HG03095 (cell line): Measurements from ENCODE around the gene MYH7.
"Not testable (repeated sequence)": the region's sequence is repeated elsewhere in the genome, so short reads cannot be mapped to it uniquely, and the experiment has no call there.

Experiments
- ATAC-seq: cut with Tn5 transposase; IDR thresholded peaks from one replicate; pipeline ENCODE4 v1.9.1; 2021; ENCODE audit warnings: moderate library complexity; ENCODE audit not compliant: unreplicated experiment

The MYH7 gene

DNA sequence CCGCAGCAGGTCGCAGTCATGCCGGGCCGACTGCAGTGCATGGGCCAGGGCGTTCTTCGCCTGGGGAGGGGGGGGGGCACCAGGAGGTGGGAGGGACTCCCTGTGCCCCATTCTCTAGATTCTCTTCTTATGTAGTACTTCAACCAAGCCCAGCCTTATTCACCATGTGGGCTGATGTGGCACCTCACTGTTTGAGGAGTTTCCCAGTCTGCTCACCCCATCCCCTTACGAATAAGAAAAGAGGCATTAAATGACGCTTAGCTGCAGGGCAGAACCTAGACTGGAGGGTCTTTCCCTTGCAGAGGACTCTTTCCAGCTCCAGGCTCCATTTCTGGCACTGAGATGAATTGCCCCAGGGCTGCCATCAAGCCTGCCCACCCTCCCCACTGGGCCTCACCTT lies 46.5 kb downstream of the MYH7 start:
- no peak for ATAC-seq

DNA sequence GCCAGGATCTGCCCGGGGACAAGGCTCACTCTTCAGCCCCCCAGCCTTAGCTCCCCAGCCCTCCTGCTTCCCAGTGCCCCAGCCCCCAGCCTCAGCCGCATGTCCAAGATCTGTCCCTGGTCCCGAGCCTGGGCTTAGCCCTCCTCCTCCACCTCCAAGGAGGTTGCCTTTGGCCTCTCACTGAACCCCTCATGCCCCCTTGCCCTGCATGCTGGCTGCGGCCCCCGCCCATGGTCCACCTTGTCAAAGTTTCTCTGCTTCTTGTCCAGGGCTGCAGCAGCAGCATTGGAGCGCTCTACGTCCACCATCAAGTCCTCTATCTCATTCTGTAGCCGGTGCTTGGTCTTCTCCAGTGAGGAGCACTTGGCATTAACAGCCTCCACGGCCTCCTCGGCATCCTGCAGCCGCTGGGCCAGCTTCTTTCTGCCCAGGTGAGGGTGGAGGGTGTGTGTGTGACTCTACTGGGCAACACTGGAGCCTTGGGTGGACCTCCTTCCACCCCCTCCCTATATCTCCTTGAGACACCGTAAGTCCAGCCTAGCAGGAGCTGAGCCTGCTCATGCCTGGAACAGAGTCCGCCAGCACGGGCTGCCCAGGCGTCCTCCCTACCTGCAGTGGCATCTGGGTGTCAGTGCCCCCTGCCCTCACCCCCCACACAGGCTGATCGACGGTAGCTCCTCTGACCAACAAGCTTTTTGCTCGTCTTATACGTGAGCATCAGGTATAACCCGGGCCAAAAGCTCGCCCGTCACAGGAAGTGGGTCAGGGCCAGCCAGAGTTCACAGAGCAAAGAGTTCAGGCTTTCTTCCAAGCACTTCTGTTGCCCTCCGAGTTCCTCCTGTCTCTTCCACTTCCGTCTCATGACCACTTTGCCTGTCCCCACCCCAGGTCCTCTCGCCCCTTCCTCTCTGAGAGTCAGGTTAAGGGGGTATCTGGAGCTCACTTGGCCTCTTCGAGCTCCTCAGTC lies 47.3 kb downstream of the MYH7 start:
- ATAC-seq = no peak

DNA sequence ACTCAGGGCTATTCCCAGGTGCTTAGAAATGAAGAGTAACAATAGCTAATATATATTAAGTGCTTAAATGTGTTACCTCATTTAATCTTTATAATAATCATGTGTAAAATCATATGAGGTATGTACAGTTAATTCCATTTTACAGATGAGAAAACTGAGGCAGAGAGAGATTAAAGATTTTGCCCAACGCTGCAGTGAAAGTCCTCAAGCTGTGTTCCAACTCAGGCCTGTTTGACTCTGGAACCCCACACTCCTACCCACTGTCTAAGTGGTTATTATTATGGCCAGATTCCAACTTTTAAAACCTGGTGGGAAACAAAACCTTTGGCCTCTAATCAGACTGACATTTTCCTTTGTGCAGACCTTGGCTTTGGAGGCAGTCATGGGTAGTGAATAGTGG lies 48.5 kb downstream of the MYH7 start:
- ATAC-seq = no peak

DNA sequence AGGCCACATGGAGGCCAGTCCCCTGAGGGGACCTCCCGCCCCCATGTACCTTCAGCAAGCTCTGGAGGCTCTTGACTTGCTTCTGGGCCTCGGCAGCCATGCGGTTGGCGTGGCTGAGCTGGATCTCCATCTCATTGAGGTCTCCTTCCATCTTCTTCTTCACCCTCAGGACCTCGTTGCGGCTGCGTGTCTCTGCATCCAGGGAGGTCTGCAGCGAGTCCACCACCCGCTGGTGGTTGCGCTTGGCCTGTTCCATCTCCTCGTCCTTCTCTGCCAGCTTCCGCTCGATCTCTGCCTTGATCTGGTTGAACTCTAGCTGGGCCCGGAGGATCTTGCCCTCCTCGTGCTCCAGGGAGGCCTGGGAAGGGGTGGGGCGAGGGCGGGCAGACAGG lies 49.2 kb downstream of the MYH7 start:
- not testable (repeated sequence) for ATAC-seq

DNA sequence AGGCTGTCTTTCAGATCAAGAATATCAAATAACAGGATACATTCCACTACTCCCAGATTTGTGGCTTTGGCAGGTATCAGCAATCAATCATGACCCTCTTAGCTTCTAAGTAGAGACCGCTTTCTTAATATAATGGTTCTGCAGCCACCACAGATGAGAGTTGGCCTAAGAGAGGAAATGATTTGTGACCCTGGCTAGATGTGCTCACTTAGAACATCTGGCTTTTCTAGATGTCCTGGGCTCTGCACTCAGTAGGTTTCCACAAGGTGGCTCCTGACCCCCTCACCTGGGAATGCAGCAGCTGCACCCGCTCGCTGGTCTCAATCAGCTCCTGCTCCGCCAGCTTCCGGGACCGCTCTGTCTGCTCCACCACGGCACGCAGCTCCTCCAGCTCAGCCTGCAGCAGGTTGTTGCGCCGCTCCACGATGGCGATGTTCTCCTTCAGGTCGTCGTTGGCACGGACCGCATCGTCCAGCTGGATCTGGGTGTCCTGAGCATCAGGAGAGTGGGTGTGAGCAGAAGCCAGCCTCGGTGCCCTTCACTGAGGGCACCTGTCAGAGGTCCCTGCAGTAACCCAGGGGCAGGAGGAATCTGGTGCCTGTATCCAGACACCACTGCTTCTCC lies 49.7 kb downstream of the MYH7 start:
- ATAC-seq = no peak

DNA sequence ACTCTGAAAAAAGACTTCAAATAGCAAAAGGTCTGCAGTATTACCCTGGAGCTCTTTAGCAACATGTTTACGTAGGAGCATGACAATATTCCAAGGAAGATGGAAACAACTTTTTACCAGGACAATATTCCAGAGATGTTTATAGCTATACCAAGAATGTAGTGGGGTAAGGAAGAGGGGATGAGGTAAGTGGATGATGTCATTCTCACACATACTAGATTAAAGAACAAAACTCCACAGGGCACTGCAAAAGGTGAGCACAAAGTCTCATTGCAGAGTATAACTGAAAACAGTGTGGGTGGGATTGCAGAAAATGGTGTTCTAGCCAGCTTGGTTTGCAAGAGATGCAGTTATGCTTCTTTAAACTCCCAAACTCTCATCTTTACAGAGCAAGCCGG lies 50.2 kb downstream of the MYH7 start:
- ATAC-seq = no peak

DNA sequence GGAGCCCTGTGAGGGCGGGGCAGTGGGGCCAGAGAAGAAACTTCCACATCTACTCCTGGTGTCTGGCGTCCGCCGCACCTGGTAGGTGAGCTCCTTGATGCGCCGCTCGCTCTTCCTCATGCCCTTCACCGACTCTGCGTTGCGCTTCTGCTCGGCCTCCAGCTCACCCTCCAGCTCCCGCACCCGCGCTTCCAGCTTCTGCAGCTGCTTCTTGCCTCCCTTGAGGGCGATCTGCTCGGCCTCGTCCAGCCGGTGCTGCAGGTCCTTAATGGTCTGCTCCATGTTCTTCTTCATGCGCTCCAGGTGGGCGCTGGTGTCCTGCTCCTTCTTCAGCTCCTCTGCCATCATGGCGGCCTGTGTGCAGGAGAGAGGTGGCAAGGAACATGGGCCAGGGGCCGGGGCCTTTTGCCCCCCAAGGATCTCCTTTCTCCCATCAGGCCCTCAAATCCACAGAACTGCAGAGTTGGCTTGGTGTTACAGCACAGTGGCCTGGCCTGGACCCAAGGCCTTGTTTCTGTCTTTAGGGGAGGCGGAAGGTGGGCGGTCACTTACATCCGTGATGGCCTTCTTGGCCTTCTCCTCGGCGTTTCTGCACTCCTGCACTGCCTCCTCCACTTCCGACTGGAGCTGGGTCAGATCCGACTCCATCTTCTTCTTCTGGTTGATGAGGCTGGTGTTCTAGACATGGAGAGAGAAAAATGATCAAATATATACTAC lies 50.9 kb downstream of the MYH7 start:
- ATAC-seq = no peak

DNA sequence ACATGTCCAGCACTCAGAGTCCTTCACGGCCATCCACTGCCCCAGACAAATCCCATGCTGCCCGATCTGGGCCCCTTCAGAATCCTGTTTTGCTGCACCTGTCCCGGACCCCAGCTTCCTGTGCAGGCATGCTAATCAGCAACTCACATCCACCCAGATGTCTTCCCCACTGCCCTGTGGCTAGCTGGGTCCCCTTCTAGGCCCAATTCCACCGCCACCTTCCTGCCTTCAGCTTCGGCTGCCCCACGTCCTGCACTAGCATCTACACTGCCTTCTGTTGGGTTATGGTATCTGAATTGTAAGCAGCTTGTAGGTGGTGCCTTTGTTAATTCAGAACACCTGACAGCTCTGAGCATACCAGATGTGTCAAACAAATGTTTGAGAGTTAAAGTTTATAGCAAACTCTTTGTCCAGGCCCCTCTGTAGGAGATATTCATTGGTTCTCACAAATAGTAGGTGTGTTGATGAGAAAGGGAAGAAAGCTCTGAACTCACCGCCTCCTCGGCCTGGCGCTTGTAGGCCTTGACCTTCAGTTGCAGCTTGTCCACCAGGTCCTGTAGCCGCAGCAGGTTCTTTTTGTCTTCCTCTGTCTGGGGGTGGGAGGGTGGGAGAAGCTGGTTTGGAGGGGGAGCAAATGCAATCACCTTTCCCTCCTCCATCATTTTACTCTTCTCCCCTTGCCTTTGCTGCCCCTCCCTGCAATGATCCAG lies 52.6 kb downstream of the MYH7 start:
- no peak for ATAC-seq

DNA sequence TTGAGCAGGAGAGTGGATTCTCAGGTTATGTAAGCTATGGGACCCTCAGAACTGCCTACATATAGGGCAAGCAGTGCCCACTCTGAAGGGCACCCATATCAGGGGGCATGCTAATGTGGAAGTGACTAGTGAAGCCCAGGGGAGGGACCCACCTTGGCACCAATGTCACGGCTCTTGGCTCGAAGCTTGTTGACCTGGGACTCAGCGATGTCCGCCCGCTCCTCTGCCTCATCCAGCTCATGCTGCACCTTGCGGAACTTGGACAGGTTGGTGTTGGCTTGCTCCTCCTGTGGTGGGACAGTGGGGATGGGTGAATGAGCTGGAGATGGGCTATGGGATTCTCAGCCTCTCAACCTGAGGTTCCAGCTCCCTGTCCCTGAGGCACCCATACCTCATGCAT lies 53.2 kb downstream of the MYH7 start:
- no peak for ATAC-seq

DNA sequence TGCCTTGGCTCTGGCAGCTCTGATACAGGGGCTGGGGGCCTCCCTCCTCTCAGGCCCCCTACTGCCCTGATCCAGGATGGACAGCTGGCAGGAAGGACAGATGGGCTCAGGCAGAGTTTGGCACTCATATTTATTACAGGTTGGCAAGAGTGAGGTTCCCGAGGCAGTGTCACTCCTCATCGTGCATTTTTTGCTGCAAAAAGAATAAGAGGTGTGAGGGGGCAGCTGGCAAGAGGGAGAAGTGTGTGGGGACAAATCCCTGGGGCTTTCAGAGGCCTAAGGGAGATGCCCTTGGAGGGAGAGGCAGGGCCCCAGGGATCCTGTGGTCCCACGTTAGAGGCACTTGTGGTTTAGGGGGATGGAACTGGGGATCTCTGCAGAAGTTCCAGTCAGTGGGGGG lies 53.6 kb downstream of the MYH7 start:
- no peak for ATAC-seq

DNA sequence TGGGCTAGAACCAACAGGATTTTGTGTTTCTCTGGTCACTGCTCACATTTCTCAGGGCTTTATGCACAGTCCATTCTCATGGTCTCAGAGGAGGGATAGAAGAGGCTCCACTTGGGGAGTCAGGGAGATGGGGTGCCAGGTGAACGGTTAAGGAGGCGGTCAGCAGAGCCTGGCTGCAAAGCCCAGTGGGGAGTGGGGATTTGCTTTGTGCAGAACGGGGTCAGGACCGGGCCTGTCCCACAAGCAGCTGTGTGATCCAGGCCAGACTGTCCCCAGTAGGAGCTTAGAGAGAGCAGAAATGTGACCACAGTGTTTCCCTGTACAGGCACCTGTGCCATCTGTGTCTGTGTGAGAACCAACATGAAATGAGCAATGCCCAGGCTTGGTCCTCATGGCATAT lies 54.5 kb downstream of the MYH7 start:
- no peak for ATAC-seq

DNA sequence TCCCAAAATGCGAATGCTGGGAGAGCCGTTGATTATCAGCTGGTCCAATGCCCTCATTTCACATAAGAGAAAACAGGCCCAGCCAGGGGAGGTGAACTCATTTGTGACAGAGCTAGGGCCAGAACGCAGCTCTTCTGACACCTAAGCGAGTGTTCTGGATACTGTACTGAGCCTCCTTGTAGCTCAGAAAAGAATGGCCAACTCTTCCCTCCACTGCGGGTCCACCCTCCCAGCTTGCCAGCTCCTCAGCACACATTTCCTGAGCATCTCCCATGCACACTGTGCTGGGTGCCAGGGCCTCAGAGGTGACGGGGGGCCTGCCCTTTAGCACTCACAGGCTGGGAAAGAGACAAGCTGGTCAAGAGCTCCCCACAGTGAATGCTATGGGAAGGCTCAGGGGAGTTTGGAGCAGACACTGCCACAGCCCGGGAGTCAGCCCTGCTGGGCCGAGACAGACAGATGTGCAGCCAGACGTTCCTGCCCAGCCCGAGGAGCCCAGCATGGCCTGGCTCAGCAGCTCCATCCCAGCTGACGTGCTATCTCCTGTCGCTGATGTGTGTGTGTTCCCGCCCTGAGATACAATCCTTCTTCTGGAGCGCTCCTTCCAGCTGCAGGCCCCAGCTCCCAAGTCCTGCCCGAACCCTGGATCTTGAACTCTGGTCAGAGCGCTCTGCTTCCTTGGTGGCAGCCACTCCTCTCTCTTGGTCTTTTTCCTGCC lies 55.1 kb downstream of the MYH7 start:
- no peak for ATAC-seq

DNA sequence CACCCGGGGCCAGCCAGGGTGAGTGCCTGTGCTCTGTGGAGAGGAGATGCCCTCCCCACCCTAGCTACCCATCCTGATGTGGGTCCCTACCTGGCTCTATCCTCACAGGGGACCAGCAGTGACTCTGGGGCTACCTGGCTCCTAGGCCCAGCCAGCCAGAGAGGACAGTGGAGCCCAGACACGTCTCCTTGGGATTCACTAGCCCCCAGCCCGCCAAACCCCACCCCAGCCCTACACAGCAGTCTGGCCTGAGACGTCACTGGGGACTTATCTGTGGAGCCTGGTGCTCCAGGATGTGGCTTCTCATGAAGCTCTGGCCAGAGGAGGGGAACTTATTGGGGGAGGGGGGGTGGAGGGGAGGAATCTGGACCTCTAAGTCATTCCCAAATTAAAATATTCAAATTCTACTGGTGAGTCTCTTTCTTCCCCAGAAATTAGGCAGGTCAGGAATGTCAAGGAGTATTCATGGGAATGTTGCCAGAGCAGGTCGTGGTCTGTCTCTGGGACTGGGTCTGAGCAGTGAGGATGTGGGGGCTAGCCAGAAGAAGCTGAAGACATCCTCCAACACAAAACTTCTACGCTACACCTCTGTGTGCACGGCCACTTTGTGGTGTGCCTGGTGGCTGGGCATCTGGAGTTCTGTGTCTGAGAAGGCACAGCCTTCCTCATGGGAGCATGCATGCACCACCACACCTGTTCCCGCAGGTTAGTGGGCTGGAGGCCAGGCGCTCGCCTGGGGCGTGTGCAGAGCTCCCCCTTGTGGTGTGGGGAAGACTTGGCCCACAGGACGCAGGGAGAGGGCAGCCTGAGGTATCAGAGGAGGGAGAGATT lies 55.9 kb downstream of the MYH7 start:
- no peak for ATAC-seq

DNA sequence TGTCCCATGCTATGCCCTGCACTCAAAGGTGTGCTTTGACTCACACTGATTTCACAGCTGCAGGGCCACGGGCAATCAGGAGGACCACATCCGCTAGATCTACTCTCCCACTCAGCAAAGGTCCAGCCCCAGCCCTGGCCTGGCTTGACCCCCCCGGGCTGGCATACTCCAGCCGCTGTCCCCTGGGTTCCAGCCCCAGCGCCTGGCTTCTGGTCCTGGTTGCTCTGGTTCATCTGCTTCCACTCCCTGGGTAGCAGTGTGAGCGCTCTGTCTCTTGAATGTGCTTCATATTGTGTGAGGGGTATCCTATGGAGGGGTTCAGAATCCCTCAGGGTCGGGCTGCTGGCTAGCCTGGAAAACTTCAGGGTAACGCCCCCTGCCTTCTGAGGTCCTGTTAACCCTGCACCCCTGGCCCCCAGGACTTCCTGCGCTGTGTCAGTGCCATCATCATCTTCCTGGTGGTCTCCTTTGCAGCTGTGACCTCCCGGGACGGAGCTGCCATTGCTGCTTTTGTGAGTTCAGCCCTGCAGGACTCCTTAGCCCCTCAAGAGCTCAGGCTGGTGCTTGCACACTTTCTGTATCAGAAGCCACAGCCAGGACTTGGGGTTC lies 56.7 kb downstream of the MYH7 start:
- no peak for ATAC-seq

DNA sequence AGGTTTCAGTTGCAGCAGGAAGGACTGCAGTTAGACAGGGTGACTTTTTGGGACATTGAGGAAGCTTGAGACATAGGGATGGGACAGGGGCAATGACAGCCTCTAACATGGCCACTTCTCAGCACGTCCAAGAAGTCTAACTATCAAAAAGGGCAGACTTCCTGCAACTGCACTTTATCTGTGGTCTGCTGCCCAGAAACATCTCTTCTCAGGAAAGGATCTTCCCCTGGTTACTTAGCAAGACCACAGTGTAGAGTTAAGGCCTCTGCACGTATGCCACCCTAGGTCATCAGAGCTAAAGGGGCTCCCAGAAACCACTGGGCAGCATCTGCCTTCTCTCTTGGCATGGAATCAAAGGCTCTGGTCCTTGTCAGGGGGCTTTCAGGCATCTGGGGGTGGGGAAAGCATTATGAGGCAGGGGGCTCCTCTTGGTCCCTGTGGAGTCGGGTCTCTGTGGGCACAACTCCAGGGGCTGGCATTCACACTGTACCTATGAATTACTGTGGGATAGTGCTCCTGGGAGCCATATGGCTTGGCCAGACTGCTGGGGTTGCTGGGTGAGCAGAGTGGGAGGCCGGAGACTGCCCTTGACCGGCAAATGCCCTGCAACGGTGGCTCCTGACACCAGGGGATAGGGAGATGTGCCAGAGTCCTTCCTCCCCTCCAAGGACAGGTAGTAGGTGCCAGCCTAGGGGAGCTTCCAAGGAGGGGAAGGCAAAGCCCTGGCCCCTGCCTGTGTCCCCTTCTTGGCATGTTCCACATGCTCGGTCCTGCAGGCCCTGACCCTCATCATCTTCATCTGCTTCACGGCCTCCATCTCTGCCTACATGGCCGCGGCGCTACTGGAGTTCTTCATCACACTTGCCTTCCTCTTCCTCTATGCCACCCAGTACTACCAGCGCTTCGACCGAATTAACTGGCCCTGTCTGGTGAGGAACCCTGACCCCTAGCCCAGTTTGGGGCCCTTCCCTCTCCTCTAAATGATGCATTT lies 57.6 kb downstream of the MYH7 start:
- no peak for ATAC-seq

DNA sequence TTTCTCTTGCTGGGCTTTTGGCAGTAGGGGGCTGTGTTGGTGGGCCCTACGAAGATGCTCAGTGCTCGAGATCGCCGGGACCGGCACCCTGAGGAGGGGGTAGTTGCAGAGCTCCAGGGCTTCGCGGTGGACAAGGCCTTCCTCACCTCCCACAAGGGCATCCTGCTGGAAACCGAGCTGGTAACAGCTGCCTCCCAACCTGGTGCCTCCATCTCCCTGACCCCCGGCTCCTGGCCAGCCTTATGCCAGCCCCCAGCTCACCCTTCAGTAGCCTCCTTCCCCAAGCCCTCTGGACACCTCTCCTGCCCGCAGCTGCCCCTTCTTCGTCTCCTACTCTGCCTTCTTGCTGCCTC lies 58.3 kb downstream of the MYH7 start:
- no peak for ATAC-seq

DNA sequence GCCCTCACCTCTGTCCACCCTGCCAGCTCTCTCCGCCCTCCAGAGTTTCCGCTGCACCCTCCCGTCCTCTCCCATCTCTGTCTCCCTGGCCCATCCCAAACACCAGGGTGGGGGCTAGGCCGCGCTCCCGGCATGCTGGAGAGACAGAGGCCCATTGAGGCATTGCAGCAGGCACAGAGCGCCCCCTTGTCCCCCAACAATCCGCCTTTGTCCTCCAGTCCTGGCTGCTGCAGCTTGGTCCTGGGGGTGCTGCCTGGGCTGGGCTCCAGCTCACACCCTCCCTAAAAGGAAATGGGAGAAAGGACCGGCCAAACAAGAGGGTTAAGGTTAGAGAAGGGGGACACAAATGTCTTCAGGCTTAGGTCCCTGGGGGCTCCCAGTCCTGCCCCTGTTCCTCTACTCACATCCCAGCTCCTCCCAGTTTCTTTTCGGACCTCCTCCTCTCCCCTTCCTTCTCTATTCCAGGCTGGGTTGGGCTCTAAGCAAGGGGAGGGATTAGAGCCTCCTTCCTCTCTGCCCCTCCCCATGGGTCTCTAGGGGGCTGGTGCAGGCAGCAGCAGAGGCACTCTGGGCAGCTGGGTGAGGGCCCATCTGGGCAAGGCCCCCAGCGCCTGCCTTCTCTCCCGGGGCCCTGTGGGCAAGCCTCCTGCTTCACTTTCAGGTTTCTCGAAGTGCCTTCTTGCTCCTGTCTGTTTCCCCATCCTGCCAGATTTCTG lies 58.8 kb downstream of the MYH7 start, which contains the start of gene CMTM5:
TSS of gene CMTM5 (plus strand) at position 565 of the 716 bp plus-strand sequence. CDS start 206 bp downstream, outside the sequence.
- no peak for ATAC-seq
